Astrocyte of the spinal cord (primary cell): ENCODE measurements around the gene UGDH.
"Not testable (repeated sequence)": the region's sequence is repeated elsewhere in the genome, so short reads cannot be mapped to it uniquely, and the experiment has no call there.

ENCODE experiments used
- DNase-seq: peaks from one replicate; pipeline ENCODE4 v3.0.0; 2011; ENCODE audit warnings: low read depth, low spot score
- H3K4me3 ChIP-seq: 2 replicates; pipeline ENCODE4 v1.5.1; 2011; ENCODE audit warnings: low read depth, mild to moderate bottlenecking, low read length, moderate library complexity
- CTCF ChIP-seq: IDR thresholded peaks from 2 replicates; pipeline ENCODE4 v1.5.1; 2012; ENCODE audit warnings: low read depth, mild to moderate bottlenecking, low read length, inconsistent platforms
- in situ Hi-C: cut with HindIII; loops from 2 replicates; pipeline ENCODE4 v1.10.0; 2017; ENCODE audit warnings: low sequenced_read_pairs

The UGDH gene

GRCh38 chr4:39466747-39467146 is 60.5 kb downstream of the UGDH start:
- TF ChIP-seq CTCF = no peak
- DNase-seq = peak; percentile 16
- no peak overlapping the region for H3K4me3 ChIP-seq
- in situ Hi-C loops = no loop called here

- in situ Hi-C loops = no loop called here
- no peak overlapping the region for H3K4me3 ChIP-seq
- TF ChIP-seq CTCF = peak; percentile 26
- DNase-seq = peak; percentile 83
These were observed 62.2 kb downstream of the UGDH start for GRCh38 chr4:39464886-39465501.

GRCh38 chr4:39458505-39459300 is 68.5 kb downstream of the UGDH start, which contains the start of the genes LIAS and RPL9:
TSS of gene LIAS (plus strand) at chr4:39459056. CDS start at chr4:39459118, 62 bp downstream.
TSS of gene RPL9 (minus strand) at chr4:39458922. CDS start at chr4:39458439, 483 bp downstream.
- peak; percentile 99 for DNase-seq
- no peak for TF ChIP-seq CTCF
- H3K4me3 ChIP-seq = peak within 1 kb of the TSS; percentile 78
- in situ Hi-C loops = no loop called here

GRCh38 chr4:39458161-39458504 is 69.1 kb downstream of the UGDH start:
- peak overlapping the region; percentile 78 for H3K4me3 ChIP-seq
- DNase-seq, in situ Hi-C loops: not testable (repeated sequence)

GRCh38 chr4:39456946-39457763 is 70.1 kb downstream of the UGDH start:
- DNase-seq = no peak
- in situ Hi-C loops = no loop called here
- H3K4me3 ChIP-seq = peak overlapping the region; percentile 78
- TF ChIP-seq CTCF = no peak

GRCh38 chr4:39455486-39455885 is 71.8 kb downstream of the UGDH start:
- no peak for DNase-seq
- H3K4me3 ChIP-seq = no peak overlapping the region
- TF ChIP-seq CTCF = no peak
- in situ Hi-C loops = no loop called here

GRCh38 chr4:39453738-39454137 is 73.5 kb downstream of the UGDH start:
- in situ Hi-C loops = no loop called here
- no peak for DNase-seq
- TF ChIP-seq CTCF = no peak
- no peak overlapping the region for H3K4me3 ChIP-seq
